NCI-H510A treated with DMSO at 0.1 percent for 48 hours (cell line): ENCODE data around the gene HGS.
A peak's percentile ranks its signal among the peaks of the same experiment; 100 is the strongest.

ENCODE experiments used
- DNase-seq: peaks from one replicate; lab custom pipeline; 2025; lab: John Stamatoyannopoulos, UW

Gene HGS

DNA sequence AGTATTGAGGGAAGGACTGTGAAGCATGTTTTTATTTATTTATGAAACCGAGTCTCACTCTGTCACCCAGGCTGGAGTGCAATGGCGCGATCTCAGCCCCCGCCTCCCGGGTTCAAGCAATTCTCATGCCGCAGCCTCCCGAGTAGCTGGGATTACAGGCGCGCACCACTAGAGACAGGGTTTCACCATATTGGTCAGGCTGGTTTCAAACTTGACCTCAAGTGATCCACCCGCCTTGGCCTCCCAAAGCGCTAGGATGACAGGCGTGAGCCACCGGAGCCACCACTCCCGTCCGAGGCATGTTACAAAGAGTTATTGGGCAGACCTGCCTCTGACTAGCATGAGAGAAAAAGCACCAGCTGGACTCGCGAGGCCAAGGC lies 22.4 kb downstream of the HGS start:
- no peak for DNase-seq

DNA sequence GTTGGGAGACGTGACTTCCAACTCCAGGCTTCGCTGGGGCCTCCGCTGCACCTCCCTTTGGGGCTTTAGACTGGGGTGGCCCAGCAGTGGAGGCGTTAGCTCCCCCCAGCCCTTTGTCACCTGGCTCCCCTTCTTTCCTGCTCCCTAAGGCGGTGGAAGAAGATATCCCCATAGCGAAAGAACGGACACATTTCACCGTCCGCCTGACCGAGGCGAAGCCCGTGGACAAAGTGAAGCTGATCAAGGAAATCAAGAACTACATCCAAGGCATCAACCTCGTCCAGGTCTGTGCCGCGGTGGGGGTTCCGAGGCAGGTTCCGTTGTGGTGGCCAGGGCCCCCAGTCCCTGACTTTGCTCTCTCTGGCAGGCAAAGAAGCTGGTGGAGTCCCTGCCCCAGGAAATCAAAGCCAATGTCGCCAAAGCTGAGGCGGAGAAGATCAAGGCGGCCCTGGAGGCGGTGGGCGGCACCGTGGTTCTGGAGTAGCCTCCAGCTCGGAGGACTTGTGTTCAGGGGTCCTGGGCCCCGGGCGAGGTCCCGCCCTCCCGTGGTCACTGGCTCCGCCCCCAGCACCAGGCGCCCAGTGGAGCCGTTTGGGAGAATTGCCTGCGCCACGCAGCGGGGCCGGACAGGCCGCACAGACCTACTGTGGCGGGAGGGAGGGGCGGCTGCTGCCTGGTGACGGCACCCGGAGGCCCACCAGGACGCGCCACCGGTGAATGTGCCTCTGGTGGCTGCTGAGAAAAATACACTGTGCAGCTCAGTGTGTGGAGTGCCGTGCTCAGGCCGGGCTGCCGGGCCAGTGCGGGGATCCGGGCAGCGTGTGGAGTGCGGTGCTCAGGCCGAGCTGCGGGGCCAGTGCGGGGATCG lies 23.2 kb downstream of the HGS start:
- DNase-seq, result no peak

DNA sequence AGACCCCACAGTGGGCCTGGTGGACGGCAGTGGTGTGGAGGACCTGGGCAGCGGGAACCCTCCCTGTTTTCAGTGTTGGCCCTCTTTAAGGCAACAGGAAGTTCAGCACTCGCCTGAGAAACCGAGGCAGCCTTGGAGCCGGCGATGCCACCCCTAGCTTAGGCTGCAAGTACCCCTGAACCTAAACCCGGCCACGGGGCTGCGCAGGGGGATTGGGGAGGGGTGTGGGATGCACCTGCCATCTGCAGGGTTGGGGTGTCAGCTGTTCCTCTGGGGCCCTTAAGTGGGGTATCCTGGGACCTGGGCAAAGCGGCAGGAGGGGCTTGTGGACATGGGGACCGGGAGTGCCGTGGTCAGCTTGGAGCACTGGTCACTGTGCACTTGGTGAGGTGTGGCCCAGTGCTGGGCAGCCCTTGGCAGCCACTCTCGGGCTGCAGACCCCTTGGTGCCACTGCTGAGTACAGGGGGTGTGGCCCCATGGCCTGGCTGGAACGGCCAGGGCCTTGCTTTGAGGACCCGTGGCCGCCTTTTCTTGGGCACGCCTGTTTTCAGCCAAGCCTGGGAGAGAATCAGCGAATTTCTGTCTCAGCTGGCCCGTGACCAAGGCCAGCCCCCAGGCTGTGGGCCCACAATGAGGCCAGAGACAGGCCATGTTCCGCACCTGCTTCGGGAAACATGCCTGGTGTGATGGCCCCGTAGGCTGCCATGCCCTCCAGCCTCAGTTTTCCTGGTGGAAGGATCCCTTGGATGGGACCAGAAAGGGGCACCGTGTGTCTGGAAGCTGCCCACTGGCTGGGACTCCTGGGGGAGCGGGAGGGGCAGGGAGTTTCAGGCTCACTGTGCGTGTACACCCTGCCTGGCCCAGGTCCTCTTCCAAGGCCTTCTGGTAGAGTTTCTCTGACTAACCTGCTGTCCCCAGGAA lies 24.2 kb downstream of the HGS start:
- DNase-seq, result no peak

DNA sequence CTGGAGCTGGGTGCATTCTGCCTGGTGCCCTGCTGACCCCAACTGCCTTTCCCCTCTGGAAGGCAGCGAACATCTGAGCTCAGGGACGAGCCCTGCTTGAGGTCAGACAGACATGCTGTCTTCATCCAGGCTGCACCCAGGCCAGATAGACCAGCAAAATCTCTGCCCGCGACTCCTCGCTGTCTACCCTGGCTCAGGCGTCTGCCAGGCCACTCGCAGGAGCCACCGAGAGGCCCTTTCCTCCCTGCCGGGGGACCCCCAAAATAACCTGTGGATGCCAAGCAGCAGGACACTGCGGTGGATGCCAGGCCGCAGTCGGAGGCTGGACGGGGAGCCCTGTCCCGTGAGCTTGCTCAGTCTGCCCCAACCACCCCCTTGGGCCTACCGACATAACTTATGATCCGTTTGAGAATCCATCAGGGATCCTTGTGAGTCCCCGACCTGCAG lies 25.0 kb downstream of the HGS start:
- DNase-seq, result no peak

DNA sequence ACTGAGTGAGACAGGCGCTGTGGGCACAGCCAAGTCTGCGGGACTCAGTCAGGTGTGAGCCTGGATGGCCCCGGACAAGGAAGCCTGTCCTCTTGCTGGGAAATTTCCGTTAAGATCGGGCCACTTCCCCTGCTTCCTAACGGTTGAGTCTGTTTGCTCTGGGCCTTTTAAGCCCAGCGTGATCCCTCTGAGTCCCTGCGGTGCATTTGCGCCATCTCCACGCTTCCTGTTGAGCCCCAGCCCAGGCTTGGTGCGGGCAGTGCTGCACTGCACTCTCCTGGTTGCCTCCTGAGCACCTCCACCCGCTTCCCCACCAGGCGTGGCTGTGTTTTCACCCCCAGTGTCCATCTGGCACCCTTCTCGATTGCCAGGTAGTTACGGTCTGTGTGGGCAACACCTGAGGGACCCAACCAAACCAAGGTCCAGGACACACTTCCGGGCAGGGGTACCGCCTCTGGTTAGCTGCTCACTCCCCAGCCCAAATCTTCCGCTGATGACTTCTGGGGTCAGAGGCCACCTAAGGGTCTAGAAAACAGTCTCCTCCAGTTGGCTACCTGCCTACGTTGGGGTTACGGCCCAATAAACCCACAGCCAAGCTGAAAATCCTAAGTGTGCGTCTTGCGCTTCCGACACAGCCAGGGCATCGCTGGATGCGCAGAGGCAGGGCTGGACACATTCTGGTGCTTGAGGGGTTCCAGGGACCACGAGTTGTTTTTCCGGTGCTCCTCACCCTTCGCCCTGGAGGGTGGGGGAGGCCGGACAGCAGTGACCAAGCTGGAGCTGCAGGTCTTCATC lies 26.9 kb downstream of the HGS start:
- DNase-seq, result no peak

DNA sequence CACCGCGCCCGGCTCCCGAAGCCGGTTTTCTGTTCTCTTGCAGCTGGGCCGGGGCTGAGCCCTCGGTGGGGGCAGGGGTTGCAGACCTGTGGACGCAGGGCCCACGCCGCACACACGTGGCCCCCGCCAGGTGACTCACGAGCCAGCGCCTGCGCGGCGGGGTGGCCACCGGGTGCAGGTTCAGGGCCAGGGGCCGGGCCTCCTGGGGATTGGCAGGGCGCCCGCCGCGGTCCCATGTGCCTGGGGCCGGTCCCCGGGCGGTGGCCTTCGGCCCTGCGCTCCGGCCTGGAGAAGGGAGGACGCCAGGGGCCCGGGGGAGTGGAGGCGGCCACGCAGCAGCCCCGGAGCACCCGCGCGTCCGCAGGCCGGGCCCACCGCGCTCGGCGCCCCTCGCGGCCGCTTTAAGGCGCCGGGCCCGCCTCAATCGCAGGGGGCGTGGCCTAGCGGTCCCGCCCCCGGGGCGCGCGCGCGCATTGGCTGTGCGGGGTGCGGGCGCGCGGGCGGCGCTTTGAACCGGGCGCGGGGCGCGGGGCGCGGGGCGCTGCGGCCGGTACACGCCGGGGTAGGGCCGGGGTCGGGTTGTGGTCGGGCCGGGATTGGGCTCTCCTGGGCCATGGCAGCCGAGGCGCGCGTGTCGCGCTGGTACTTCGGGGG lies 28.1 kb downstream of the HGS start, which contains the start of gene SLC25A10:
TSS of gene SLC25A10 (plus strand) at position 471 of the 654 bp plus-strand sequence. CDS start at position 614, 143 bp downstream.
- peak; percentile 70 for DNase-seq

DNA sequence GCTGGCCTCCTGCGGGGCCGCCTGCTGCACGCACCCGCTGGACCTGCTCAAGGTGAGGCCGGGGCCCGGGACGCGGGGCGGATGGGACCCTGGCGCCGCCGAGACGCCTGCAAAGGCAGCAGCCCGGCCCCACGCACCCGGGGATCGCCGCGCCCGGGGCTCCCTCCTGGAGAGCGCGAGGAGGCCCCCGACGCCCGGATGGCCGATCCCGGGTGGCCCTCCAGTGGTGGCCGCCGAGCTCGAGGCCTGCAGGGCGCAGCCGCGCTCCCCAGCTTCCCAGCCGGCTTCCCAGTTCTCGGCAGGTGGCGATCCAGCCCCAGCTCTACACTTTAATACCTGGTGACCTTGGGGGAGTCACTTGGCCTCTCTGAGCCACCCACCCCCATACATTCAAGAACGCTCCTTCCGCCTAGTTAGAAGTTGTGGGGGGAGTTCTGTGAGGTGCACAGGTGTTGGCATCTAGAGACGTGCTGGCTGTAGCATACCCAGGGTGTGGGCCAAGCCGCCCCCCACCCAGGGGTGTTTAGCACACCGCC lies 28.7 kb downstream of the HGS start:
- DNase-seq, result no peak

DNA sequence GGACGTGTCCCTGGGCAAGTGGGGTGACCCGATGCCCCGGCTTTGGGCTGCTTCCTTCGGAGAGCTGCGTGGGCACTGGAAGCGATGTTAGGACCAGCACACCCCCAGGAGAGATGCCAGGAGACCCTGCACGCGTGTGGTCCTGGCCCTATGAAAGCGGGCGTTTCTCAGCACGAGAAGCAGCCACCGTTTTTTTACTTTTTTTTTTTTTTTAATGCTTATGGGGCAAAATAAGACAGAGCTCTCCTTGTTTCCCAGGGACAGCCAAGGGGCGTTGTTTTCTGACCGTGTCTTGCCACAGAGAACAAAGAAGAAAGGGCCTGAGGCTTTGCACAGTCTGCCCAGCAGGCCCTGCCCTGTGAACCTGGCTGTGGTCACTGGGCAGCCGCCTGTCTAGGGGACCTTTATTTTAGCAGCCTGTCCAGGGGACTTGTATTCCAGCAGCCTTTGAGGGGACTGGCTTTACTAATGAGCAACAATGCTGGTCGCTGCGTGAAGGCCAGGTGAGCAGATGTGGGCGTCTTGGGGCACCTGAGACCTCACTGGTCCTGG lies 29.3 kb downstream of the HGS start:
- DNase-seq, result no peak

DNA sequence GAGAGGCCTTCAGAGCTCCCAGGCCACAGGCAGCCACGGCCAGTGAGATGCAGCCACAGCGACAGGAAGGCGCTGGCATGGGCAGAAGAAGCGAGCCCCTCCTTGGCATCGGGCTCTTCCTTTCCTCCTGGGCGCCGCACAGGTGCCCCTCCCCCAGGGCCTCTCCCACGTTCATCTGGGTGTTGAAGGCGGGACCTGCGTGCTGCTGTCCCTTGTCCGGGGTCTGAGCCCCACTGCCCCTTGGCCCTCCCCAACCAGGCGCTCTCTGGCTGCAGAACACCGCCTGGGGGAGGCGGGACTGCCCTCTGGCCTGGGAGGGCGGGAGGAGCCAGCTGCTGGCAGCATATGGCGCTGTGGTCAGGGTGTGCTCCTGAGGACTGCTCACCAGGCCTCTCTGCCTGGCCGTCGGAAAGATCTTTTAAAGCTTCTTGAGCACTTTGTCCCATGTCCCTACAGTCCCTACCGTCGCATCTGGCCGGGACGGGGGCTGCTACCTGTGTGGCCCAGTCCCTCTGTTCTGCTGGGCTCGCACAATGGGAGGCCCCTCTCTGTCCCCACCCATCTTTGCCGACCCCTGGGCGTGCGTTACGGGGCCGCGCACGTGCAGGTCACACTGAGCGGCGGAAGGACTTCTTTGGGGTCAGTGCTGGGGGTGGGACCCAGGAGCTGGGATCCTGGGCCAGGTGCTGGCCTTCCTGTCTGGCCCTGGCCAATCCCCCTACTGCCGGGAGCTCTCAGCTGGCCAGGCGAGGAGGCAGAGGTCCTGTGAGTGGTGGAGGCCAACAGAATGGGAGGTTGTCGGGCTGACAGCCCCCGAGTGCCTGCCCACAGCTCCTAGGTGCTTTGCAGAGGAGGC lies 30.0 kb downstream of the HGS start:
- no peak for DNase-seq

DNA sequence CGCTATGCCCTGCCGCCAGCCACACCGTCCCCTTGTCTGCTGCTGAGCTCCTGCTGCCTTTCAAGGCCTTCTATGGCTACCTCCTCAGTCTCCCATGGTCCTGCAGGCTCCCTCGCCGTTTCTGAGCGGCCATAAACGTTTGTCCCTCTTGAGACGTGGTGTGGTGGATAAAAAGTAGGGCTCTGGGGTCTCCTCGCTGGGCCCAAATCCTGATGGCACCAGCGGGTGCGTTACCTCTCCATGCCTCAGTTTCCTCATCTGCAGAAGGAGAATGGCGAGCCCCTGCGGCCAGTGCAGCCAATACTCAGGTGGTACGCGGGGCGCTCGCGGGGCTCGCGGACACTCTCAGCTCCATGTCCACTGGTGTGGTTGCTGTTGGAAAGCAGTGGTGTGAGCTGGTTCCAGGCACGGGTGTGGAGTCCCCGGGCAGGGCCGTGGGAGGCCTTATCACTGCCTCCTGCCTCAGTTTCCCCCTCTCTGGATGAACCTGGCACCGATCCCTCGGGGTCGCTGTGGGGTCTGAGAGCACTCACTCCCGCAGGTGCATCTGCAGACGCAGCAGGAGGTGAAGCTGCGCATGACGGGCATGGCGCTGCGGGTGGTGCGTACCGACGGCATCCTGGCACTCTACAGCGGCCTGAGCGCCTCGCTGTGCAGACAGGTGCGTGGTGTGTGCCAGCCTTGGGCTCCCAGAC lies 30.7 kb downstream of the HGS start:
- no peak for DNase-seq

DNA sequence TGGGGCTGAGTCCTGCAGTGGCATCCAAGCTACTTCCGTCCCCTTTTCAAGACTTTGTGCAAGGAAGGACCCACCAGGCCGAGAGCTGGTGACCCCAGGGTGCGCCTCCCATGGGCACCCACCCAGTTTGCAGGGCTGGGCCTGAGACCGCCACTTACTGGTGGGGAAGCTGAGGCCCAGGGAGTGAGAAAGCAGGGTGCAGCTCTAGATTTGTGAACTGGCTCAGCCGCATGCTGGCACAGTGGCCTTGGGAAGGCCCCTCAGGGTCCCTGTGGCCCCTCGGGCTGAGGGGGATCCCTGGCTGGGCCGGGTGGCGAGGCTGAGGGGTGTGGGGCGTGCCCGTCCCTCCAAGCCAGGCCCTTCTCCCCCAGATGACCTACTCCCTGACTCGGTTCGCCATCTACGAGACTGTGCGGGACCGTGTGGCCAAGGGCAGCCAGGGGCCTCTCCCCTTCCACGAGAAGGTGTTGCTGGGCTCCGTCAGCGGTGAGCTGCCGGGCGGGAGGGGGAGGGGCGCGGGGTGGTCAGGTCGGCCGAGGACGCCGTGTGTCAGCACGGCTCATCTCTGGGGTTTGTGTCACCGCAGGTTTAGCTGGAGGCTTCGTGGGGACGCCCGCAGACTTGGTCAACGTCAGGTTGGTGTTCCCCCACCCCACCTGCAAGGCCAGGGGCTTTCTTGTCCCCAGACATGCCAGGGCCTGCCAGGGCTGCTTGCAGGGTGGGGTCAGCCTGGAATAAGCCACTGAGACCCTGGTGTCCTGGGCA lies 31.5 kb downstream of the HGS start:
- DNase-seq, result no peak

DNA sequence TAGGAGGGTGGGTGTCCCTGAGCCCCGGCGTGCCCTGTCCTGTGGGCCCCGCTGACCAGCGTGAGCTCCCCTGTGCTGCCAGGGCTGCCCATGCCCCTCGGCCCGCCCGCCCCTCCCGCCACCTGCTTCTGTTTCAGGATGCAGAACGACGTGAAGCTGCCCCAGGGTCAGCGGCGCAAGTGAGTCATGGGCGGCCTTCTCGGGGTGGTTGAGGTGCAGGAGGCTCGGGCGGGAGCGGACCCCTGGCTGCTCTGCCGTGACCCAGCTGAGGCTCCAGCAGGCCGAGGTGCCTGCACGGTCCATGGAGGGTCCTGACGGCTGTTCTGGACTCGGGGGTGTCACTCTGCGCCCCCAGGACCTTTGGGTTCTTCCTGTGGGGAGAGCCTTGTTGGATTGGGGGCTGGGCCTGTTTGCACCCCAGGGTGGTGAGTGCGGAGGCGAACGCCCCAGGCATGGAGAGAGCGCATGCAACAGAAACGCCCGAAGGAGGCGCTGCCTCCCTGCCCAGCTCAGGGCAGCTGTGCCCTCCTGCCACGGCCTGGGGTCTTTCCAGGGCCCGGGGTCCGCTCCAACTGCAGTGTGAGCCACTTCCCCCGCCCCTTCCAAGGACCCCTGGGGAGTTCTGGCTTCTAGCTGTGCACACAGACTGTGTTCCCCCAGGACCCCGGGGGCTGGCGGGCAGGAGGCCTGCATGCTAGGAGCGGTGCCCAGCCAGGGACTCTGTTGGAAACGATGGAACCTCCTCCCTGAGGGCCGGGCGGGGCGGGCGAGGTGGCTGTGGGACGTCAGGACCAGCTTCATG lies 32.3 kb downstream of the HGS start:
- no peak for DNase-seq

DNA sequence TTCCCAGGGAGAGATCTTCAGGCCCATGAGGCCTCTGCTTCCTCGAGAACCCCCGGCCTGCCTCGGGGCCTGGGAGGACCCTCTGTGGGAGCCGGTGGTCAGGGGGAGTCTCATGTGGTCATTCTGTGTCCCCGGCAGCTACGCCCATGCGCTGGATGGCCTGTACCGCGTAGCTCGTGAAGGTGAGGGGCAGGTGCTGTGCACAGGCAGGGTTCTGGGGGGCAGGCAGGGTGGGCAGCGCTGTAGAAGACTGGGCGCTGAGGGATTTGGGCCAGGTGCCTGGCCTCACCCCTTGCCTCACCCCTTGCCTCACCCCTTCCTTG lies 32.8 kb downstream of the HGS start:
- no peak for DNase-seq

DNA sequence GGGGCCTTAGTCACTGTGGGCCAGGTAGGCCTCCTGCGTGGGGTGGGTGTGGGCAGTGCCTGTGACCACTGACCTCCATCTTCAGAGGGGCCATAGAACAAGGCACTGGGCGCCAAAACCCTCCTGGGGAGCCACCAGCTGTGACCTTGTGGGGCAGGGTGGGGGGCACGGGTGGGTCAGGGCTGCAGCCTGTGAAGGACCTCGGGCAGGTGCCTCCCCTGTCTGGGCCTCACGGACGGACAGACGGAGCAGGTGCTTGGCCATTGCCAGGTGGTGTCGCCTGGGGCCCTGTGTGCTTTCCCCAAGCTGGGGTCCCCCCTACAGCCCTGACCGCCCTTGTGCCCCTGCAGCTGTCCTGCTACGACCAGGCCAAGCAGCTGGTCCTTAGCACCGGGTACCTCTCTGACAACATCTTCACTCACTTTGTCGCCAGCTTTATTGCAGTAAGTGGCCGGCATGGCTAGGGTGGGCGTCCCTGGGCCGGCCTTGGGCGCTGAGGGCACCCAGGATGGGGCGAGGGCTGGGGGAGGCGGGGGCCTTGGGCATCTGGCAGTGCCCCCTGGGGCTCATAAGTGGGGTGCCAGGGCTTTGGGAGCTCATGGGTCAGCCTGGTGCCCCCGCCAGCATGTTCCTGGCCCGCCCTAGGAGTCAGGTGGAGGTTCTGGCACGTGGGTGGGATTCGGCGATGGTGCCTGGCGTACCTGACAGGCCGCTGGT lies 33.4 kb downstream of the HGS start:
- DNase-seq, result no peak

DNA sequence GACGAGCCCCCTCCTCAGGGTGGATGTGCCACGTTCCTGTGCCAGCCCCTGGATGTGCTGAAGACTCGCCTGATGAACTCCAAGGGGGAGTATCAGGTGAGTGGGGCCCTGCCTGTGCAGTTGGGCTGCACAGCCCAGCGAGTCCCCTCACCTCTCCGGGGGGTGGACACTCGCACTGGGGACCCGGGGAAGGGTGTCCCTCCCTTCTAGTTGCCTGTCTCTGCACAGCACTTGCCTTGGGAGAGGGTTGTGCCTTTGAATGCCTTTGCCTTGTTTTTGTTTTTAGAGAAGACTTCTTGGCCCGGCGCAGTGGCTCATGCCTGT lies 33.9 kb downstream of the HGS start:
- DNase-seq, result no peak

DNA sequence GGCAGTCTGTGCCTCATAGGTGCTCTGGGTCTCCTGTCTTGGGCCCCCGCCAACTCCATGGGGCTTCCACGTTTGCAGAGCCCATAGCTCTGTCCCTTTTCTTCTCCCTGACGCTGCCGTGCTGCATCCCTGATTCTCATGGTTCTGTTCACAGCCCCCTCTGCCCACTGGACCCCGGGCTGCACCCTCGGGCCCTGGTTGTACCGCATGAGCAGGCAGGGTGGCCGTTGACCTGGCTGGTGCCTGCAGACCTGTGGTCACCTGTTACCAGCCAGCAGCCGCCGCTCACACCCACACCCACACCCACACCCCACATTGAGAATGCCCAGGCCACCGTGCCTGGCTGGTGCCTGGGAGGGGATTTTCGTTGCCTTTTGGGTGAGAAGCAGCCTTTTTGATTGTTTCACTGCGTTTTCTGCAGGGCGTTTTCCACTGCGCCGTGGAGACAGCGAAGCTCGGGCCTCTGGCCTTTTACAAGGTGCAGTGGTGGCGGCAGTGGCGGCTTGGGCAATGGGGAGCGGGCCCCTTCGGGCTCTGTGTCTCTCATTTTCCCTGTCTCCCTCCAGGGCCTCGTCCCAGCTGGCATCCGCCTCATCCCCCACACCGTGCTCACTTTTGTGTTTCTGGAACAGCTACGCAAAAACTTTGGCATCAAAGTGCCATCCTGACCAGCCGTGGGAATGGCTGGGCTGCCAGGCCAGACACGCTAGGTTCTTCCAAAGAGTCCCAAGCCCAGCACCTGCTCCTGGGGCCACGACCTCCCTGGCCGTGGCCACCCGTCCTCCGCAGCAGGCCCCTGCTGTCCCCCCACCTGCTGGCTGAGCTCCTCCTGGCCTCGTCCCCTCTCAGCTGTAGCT lies 35.8 kb downstream of the HGS start:
- DNase-seq, result no peak
